ENCODE results near the gene ACIN1.

ACIN1 gene

GRCh38 chr14:23076785-23077408 lies 18.0 kb downstream of the ACIN1 start:
- no peak for DNase-seq

GRCh38 chr14:23074906-23075305 lies 20.0 kb downstream of the ACIN1 start:
- no peak for DNase-seq

GRCh38 chr14:23071921-23072539 lies 22.9 kb downstream of the ACIN1 start:
- no peak for DNase-seq

GRCh38 chr14:23071244-23071920 lies 23.6 kb downstream of the ACIN1 start:
- no peak for DNase-seq

- no peak for DNase-seq
These were observed 24.4 kb downstream of the ACIN1 start for GRCh38 chr14:23070262-23071129.

GRCh38 chr14:23069413-23069806 lies 25.5 kb downstream of the ACIN1 start:
- DNase-seq: no peak

- DNase-seq: no peak
These were observed 26.0 kb downstream of the ACIN1 start for GRCh38 chr14:23068789-23069412.

- DNase-seq: no peak
These were observed 26.8 kb downstream of the ACIN1 start for GRCh38 chr14:23067847-23068788.

GRCh38 chr14:23066855-23067744 lies 27.8 kb downstream of the ACIN1 start:
- DNase-seq: no peak

GRCh38 chr14:23066368-23066767 lies 28.6 kb downstream of the ACIN1 start:
- DNase-seq: no peak

- DNase-seq: no peak
These were observed 31.3 kb downstream of the ACIN1 start for GRCh38 chr14:23063601-23064000.

GRCh38 chr14:23062002-23062401 lies 32.9 kb downstream of the ACIN1 start:
- DNase-seq: no peak

GRCh38 chr14:23060536-23061260 lies 34.2 kb downstream of the ACIN1 start:
- DNase-seq: no peak

GRCh38 chr14:23058654-23059504 lies 36.1 kb downstream of the ACIN1 start:
- DNase-seq: no peak

- DNase-seq: no peak
These were observed 36.9 kb downstream of the ACIN1 start for GRCh38 chr14:23057757-23058653.

- no peak for DNase-seq
These were observed 37.8 kb downstream of the ACIN1 start, which contains the start of gene CDH24 for GRCh38 chr14:23056956-23057756. Gene CDH24 (minus strand): TSS chr14:23057520. CDS start chr14:23055733, 1,787 bp downstream.
